H9 (cell line): ENCODE measurements around the gene NBEA. TPM values are rescaled to one million over a fixed set of nuclear protein-coding genes. Genes with fewer than 3 reads are reported as not detected.

ENCODE experiments used
- DNase-seq: peaks from one replicate; pipeline ENCODE4 v3.0.0-alpha.2; 2017
- H2AFZ ChIP-seq: one replicate; pipeline ENCODE4 v1.6.1; 2013; ENCODE audit warnings: mild to moderate bottlenecking, low read length, control low read depth, moderate library complexity
- H2AK5ac ChIP-seq: 2 replicates; pipeline ENCODE4 v1.6.1; 2013; ENCODE audit warnings: low read length, control low read depth, mixed read lengths; ENCODE audit not compliant: insufficient read length
- H2BK120ac ChIP-seq: one replicate; pipeline ENCODE4 v1.6.1; 2013; ENCODE audit warnings: low read depth, mild to moderate bottlenecking, low read length, control low read depth, inconsistent platforms; ENCODE audit not compliant: poor library complexity, severe bottlenecking
- H2BK12ac ChIP-seq: 2 replicates; pipeline ENCODE4 v1.6.1; 2013; ENCODE audit warnings: low read length, control low read depth, mixed read lengths, low read depth; ENCODE audit not compliant: insufficient read length
- H2BK15ac ChIP-seq: 2 replicates; pipeline ENCODE4 v1.6.1; 2013; ENCODE audit warnings: low read depth, low read length, control low read depth
- H2BK20ac ChIP-seq: one replicate; pipeline ENCODE4 v1.6.1; 2013; ENCODE audit warnings: low read depth, mild to moderate bottlenecking, low read length, control low read depth, inconsistent platforms; ENCODE audit not compliant: poor library complexity, severe bottlenecking
- H2BK5ac ChIP-seq: 2 replicates; pipeline ENCODE4 v1.6.1; 2013; ENCODE audit warnings: low read length, control low read depth, mixed read lengths; ENCODE audit not compliant: insufficient read length
- H3K14ac ChIP-seq: 2 replicates; pipeline ENCODE4 v1.6.1; 2013; ENCODE audit warnings: low read length, control low read depth; ENCODE audit not compliant: insufficient read depth
- H3K18ac ChIP-seq: 2 replicates; pipeline ENCODE4 v1.6.1; 2013; ENCODE audit warnings: low read depth, mild to moderate bottlenecking, mixed read lengths, low read length, control low read depth; ENCODE audit not compliant: insufficient read length
- H3K23ac ChIP-seq: 2 replicates; pipeline ENCODE4 v1.6.1; 2013; ENCODE audit warnings: low read length, control low read depth, mixed read lengths, low read depth; ENCODE audit not compliant: insufficient read length
- H3K23me2 ChIP-seq: 2 replicates; pipeline ENCODE4 v1.6.1; 2013; ENCODE audit warnings: low read depth, mild to moderate bottlenecking, mixed read lengths, low read length, control low read depth; ENCODE audit not compliant: insufficient read length, poor library complexity, severe bottlenecking
- H3K27ac ChIP-seq: 2 replicates; pipeline ENCODE4 v1.5.1; 2013; ENCODE audit warnings: low read length, control low read depth, mixed read lengths, low read depth; ENCODE audit not compliant: insufficient read length
- H3K27me3 ChIP-seq: 2 replicates; pipeline ENCODE4 v1.6.1; 2013; ENCODE audit warnings: low read length, control low read depth, inconsistent platforms; ENCODE audit not compliant: insufficient read depth
- H3K4ac ChIP-seq: 2 replicates; pipeline ENCODE4 v1.6.1; 2013; ENCODE audit warnings: low read depth, mild to moderate bottlenecking, control low read depth, inconsistent platforms, low read length, moderate library complexity
- H3K4me1 ChIP-seq: 2 replicates; pipeline ENCODE4 v1.6.1; 2013; ENCODE audit warnings: low read length, control low read depth, inconsistent platforms; ENCODE audit not compliant: insufficient read depth
- H3K4me2 ChIP-seq: 2 replicates; pipeline ENCODE4 v1.6.1; 2013; ENCODE audit warnings: low read length, control low read depth, mixed read lengths; ENCODE audit not compliant: insufficient read length, insufficient read depth
- H3K56ac ChIP-seq: 2 replicates; pipeline ENCODE4 v1.6.1; 2013; ENCODE audit warnings: low read depth, mild to moderate bottlenecking, mixed read lengths, low read length, control low read depth; ENCODE audit not compliant: insufficient read length
- H3K79me1 ChIP-seq: 2 replicates; pipeline ENCODE4 v1.6.1; 2013; ENCODE audit warnings: low read depth, mild to moderate bottlenecking, moderate library complexity, low read length, control low read depth, inconsistent platforms; ENCODE audit not compliant: insufficient read depth, poor library complexity, severe bottlenecking
- H3K79me2 ChIP-seq: 2 replicates; pipeline ENCODE4 v1.6.1; 2013; ENCODE audit warnings: low read length, control low read depth, inconsistent platforms; ENCODE audit not compliant: insufficient read depth
- H3K9ac ChIP-seq: 2 replicates; pipeline ENCODE4 v1.6.1; 2013; ENCODE audit warnings: low read length, control low read depth, mixed read lengths; ENCODE audit not compliant: insufficient read length; ENCODE audit errors: extremely low read depth
- H3K9me3 ChIP-seq: one replicate; pipeline ENCODE4 v1.6.1; 2013; ENCODE audit warnings: low read depth, low read length, inconsistent platforms; ENCODE audit not compliant: control insufficient read depth
- H3T11ph ChIP-seq: one replicate; pipeline ENCODE4 v1.6.1; 2013; ENCODE audit warnings: mild to moderate bottlenecking, low read length, control low read depth, inconsistent platforms
- H4K20me1 ChIP-seq: one replicate; pipeline ENCODE4 v1.6.1; 2013; ENCODE audit not compliant: control insufficient read depth, insufficient read length, insufficient read depth
- H4K5ac ChIP-seq: 2 replicates; pipeline ENCODE4 v1.6.1; 2013; ENCODE audit warnings: low read depth, mild to moderate bottlenecking, mixed read lengths, low read length, control low read depth; ENCODE audit not compliant: insufficient read length
- H4K8ac ChIP-seq: replicated peaks from 2 replicates; pipeline ENCODE4 v1.6.1; 2013; ENCODE audit warnings: low read length, control low read depth, mixed read lengths, low read depth; ENCODE audit not compliant: insufficient read length
- H4K91ac ChIP-seq: 2 replicates; pipeline ENCODE4 v1.6.1; 2013; ENCODE audit warnings: low read depth, mild to moderate bottlenecking, moderate library complexity, mixed read lengths, low read length, control low read depth; ENCODE audit not compliant: insufficient read length
- H3K27ac Mint-ChIP-seq, 3 experiments: 2 replicates in 2 of 3; 3 replicates in 1 of 3; pipeline ENCODE4 v1.8.0; 2020 to 2021; ENCODE audit warnings: mixed read lengths in 3 of 3, mild to moderate bottlenecking in 1 of 3, moderate library complexity in 1 of 3
- H3K27me3 Mint-ChIP-seq: 2 replicates; pipeline ENCODE4 v1.8.0; 2021; ENCODE audit warnings: low read depth, mild to moderate bottlenecking, moderate library complexity, mixed read lengths
- H3K36me3 Mint-ChIP-seq, 3 experiments: 2 replicates in 2 of 3; 3 replicates in 1 of 3; pipeline ENCODE4 v1.8.0; 2020 to 2021; ENCODE audit warnings: low read depth in 3 of 3, mixed read lengths in 3 of 3; ENCODE audit not compliant: insufficient read depth in 1 of 3
- H3K4me1 Mint-ChIP-seq, 2 experiments: 2 replicates each; pipeline ENCODE4 v1.8.0; 2020; ENCODE audit warnings: mixed read lengths in 2 of 2
- H3K4me3 Mint-ChIP-seq, 2 experiments: 2 replicates in 1 of 2; 3 replicates in 1 of 2; pipeline ENCODE4 v1.8.0; 2020 to 2021; ENCODE audit warnings: mild to moderate bottlenecking in 2 of 2, mixed read lengths in 2 of 2, moderate library complexity in 1 of 2
- H3K9me3 Mint-ChIP-seq, 2 experiments: 2 replicates in 1 of 2; 3 replicates in 1 of 2; pipeline ENCODE4 v1.8.0; 2020; ENCODE audit warnings: mild to moderate bottlenecking in 2 of 2, mixed read lengths in 2 of 2, moderate library complexity in 1 of 2
- total RNA-seq: library from RNA; stranded (reverse); gene quantifications from 2 replicates; pipeline ENCODE4 v1.2.1, GENCODE V29; 2021
- TF ChIP-seq, protein P1 (sequence below): fragments of 200-600 bp; sonication (generic); conservative IDR thresholded peaks from 3 replicates; pipeline ENCODE4 v1.8.0; 2021; ENCODE audit warnings: antibody characterized with exemption, mild to moderate bottlenecking

NBEA gene
- total RNA-seq, 1 experiment from 2014 or later: 17.3 TPM

- Histone ChIP-seq H3K23ac (no peak overlapping the region), H3K27ac (no peak overlapping the region), H2BK12ac (no peak overlapping the region), H2BK120ac (no peak overlapping the region), H3K79me2 (peaks cover 11% of the 10 kb centered on the region; the same call in 1 of the 2 replicates), H2BK20ac (no peak overlapping the region), H2BK5ac (no peak overlapping the region), H3K79me1 (no peaks in the 10 kb centered on the region), H3K4ac (no peak overlapping the region), H3K18ac (no peak overlapping the region), H3K4me1 (peaks cover 7% of the 10 kb centered on the region; the same call in 1 of the 2 replicates), H4K5ac (no peak overlapping the region), H4K91ac (no peak overlapping the region), H3K27me3 (no peaks in the 10 kb centered on the region), H3K4me2 (no peak overlapping the region), H3K9me3 (peaks cover 6% of the 10 kb centered on the region), H2AK5ac (no peak overlapping the region), H2BK15ac (no peak overlapping the region), H3T11ph (no peak overlapping the region), H2AFZ (no peak overlapping the region), H4K20me1 (no peaks in the 10 kb centered on the region), H4K8ac (no peak overlapping the region), H3K9ac (no peak overlapping the region), H3K56ac (no peak overlapping the region), H3K23me2 (no peaks in the 10 kb centered on the region), H3K14ac (no peak overlapping the region)
- no peak for DNase-seq
- H3K4me3 Mint-ChIP-seq: no peak overlapping the region
- no peaks in the 10 kb centered on the region for H3K27me3 Mint-ChIP-seq
- peaks cover 23 to 25% of the 10 kb centered on the region in 2 experiments for H3K9me3 Mint-ChIP-seq
- peaks cover 42 to 47% of the 10 kb centered on the region in 2 experiments for H3K4me1 Mint-ChIP-seq
- H3K36me3 Mint-ChIP-seq: peaks cover 26 to 41% (median 33%) of the 10 kb centered on the region in 3 experiments
- peak overlapping the region in 2 of 3 experiments; percentile 36 to 90; a peak in 4 of 7 replicates for H3K27ac Mint-ChIP-seq
- TF ChIP-seq, protein P1, sequence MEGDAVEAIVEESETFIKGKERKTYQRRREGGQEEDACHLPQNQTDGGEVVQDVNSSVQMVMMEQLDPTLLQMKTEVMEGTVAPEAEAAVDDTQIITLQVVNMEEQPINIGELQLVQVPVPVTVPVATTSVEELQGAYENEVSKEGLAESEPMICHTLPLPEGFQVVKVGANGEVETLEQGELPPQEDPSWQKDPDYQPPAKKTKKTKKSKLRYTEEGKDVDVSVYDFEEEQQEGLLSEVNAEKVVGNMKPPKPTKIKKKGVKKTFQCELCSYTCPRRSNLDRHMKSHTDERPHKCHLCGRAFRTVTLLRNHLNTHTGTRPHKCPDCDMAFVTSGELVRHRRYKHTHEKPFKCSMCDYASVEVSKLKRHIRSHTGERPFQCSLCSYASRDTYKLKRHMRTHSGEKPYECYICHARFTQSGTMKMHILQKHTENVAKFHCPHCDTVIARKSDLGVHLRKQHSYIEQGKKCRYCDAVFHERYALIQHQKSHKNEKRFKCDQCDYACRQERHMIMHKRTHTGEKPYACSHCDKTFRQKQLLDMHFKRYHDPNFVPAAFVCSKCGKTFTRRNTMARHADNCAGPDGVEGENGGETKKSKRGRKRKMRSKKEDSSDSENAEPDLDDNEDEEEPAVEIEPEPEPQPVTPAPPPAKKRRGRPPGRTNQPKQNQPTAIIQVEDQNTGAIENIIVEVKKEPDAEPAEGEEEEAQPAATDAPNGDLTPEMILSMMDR: no peak
Observed at GRCh38 chr13:34951528-34951927, 9.5 kb downstream of the NBEA start.
